Kidney (tissue), 14 donors: ENCODE results near the gene FGD2. TPM values are rescaled to one million over a fixed set of nuclear protein-coding genes. Genes with fewer than 3 reads are reported as not detected.

Source experiments
- DNase-seq, 5 donors: peaks; one replicate each; pipeline ENCODE4 v3.0.0-alpha.2; 2013 to 2020
- FAIRE-seq: peaks from 2 replicates; lab custom pipeline; 2012; peaks lifted over from hg19 to GRCh38; lab: Jason Lieb, UNC
- H3K27ac ChIP-seq, 2 donors: one replicate each; pipeline ENCODE4 v1.7.0; 2013; ENCODE audit warnings: low read depth in 2 of 2, low read length in 2 of 2, inconsistent platforms in 1 of 2
- H3K27me3 ChIP-seq: one replicate; pipeline ENCODE4 v1.7.1; 2013; ENCODE audit warnings: low read length, inconsistent platforms; ENCODE audit not compliant: control insufficient read depth, insufficient read depth
- H3K36me3 ChIP-seq, 3 donors: one replicate each; pipeline versions ENCODE4 v1.7.0 to v1.7.1; 2013; ENCODE audit warnings: low read length in 3 of 3, control low read depth in 1 of 3, inconsistent platforms in 1 of 3; ENCODE audit not compliant: insufficient read depth in 3 of 3, control insufficient read depth in 2 of 3
- H3K4me1 ChIP-seq, 3 donors: one replicate each; pipeline versions ENCODE4 v1.7.0 to v1.7.1; 2013; ENCODE audit warnings: low read length in 3 of 3, inconsistent platforms in 1 of 3, low read depth in 1 of 3; ENCODE audit not compliant: control insufficient read depth in 2 of 3, insufficient read depth in 2 of 3
- H3K4me3 ChIP-seq, 3 donors: one replicate each; pipeline versions ENCODE4 v1.7.0 to v1.8.1; 2013; ENCODE audit warnings: low read length in 3 of 3, control low read depth in 1 of 3, inconsistent platforms in 1 of 3
- H3K9ac ChIP-seq, 3 donors: one replicate each; pipeline versions ENCODE4 v1.7.0 to v1.7.1; 2013; ENCODE audit warnings: low read length in 3 of 3, control low read depth in 1 of 3, inconsistent platforms in 1 of 3
- H3K9me3 ChIP-seq, 3 donors: one replicate each; pipeline versions ENCODE4 v1.7.0 to v1.7.1; 2013; ENCODE audit warnings: low read length in 3 of 3, control low read depth in 1 of 3, inconsistent platforms in 1 of 3; ENCODE audit not compliant: control insufficient read depth in 2 of 3, insufficient read depth in 1 of 3
- CTCF ChIP-seq: IDR thresholded peaks from 3 replicates; pipeline ENCODE4 v1.5.1; 2012; ENCODE audit warnings: mild to moderate bottlenecking, moderate library complexity, borderline replicate concordance; ENCODE audit not compliant: insufficient read depth; ENCODE audit errors: extremely low read depth
- intact Hi-C: fragments of 100-400 bp; cut with DNase I; formaldehyde crosslinking; loops from one replicate; pipeline ENCODE4 v1.11.1; 2022
- polyA plus RNA-seq: library from polyadenylated mRNA; stranded (reverse); fragments of 350-450 nt; fragmentation: Illumina TruSeq; extraction: RNeasy Lipid Tissue Mini Kit (QIAGEN cat#74804); gene quantifications from one replicate; pipeline ENCODE4 v1.2.3, GENCODE V29; 2014; ENCODE audit warnings: low read depth, low replicate concordance; ENCODE audit not compliant: insufficient read depth
- total RNA-seq: library from RNA; stranded (reverse); fragmentation: NEBNext Ultra II Directional; extraction: Animal tissue kit (Norgen Biotek cat#: 25700); gene quantifications from one replicate; pipeline ENCODE4 v1.2.1, GENCODE V29; 2021
- donor health status: control.
- donor health status: control.
- donor health status: control.
- donor health status: control.
- donor health status: control.
- donor health status: DM: yes; HTN: yes; CAD: no.
- donor health status: Normal renal cell carcinoma (clear cell type).

FGD2 gene
- total and polyA plus RNA-seq, 2 donors from 2014 or later, result 0.97 to 49.5 TPM

- DNase-seq, result no peak
- no peak overlapping the region for H3K27ac ChIP-seq
- intact Hi-C loops, result no loop called here
- no peak overlapping the region for H3K9ac ChIP-seq
- TF ChIP-seq CTCF, result no peak
- no peaks in the 10 kb centered on the region for H3K36me3 ChIP-seq
- H3K4me3 ChIP-seq, result no peak overlapping the region
- no peaks in the 10 kb centered on the region for H3K9me3 ChIP-seq
- H3K27me3 ChIP-seq, result no peaks in the 10 kb centered on the region
- no peak for FAIRE-seq
- H3K4me1 ChIP-seq, result no peaks in the 10 kb centered on the region
Measured at GRCh38 chr6:37077191-37077904, 71.9 kb downstream of the FGD2 start.

- Histone ChIP-seq H3K36me3 (no peaks in the 10 kb centered on the region), H3K27ac (no peak overlapping the region), H3K4me1 (no peaks in the 10 kb centered on the region), H3K4me3 (no peak overlapping the region), H3K9me3 (no peaks in the 10 kb centered on the region), H3K27me3 (no peaks in the 10 kb centered on the region), H3K9ac (no peak overlapping the region)
- no peak for TF ChIP-seq CTCF
- intact Hi-C loops, result no loop called here
- FAIRE-seq (no peak), DNase-seq (peak; percentile 67 to 94 (median 75))
Measured at GRCh38 chr6:37077905-37078296, 72.4 kb downstream of the FGD2 start.

Other genes starting within 250 kb of the FGD2 start
- gene CPNE5, start 166.2 kb upstream of the FGD2 start, total RNA-seq, result 7.1 TPM
- gene CPNE5, start 166.2 kb upstream of the FGD2 start, polyA plus RNA-seq, result 3.7 TPM
- gene PPIL1, start 130.9 kb upstream of the FGD2 start, total RNA-seq, result 21.3 TPM
- 40.1 TPM for gene PPIL1, start 130.9 kb upstream of the FGD2 start, polyA plus RNA-seq
- 72.4 TPM for gene C6orf89, start 119.7 kb upstream of the FGD2 start, total RNA-seq
- 25.7 TPM for gene C6orf89, start 119.7 kb upstream of the FGD2 start, polyA plus RNA-seq
- 1.7 TPM for gene PI16, start 50.9 kb upstream of the FGD2 start, total RNA-seq
- 3.5 TPM for gene PI16, start 50.9 kb upstream of the FGD2 start, polyA plus RNA-seq
- gene MTCH1, start 19.5 kb upstream of the FGD2 start, total RNA-seq, result 194 TPM
- gene MTCH1, start 19.5 kb upstream of the FGD2 start, polyA plus RNA-seq, result 202 TPM
- 30.4 TPM for gene PIM1, start 164.5 kb downstream of the FGD2 start, total RNA-seq
- gene PIM1, start 164.5 kb downstream of the FGD2 start, polyA plus RNA-seq, result 19.1 TPM